ENCODE measurements around the gene C5orf34.

DNA sequence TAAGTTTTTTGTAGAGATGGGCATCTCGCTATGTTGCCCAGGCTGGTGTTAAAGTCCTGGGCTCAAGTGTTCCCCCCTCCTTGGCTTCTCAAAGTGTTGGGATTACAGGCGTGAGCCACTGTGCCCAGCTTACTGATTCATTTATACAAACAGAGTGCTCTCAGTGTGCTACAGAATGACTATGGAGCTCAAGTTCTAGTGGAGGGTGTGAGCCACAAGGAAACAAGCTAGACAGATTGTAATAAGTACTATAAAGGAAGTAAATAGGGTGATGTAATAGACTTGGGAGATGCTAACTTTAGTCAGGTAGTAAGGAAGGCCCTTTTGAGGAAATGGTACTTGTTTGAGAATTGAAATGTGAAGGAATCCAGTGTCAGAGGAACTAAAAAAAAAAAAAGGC, 29.5 kb downstream of the C5orf34 start:
- TF ChIP-seq, protein P1, sequence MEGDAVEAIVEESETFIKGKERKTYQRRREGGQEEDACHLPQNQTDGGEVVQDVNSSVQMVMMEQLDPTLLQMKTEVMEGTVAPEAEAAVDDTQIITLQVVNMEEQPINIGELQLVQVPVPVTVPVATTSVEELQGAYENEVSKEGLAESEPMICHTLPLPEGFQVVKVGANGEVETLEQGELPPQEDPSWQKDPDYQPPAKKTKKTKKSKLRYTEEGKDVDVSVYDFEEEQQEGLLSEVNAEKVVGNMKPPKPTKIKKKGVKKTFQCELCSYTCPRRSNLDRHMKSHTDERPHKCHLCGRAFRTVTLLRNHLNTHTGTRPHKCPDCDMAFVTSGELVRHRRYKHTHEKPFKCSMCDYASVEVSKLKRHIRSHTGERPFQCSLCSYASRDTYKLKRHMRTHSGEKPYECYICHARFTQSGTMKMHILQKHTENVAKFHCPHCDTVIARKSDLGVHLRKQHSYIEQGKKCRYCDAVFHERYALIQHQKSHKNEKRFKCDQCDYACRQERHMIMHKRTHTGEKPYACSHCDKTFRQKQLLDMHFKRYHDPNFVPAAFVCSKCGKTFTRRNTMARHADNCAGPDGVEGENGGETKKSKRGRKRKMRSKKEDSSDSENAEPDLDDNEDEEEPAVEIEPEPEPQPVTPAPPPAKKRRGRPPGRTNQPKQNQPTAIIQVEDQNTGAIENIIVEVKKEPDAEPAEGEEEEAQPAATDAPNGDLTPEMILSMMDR (IDR thresholded peaks at IDR 0.05), result no peak
- TF ChIP-seq POLR2AphosphoS5 (IDR thresholded peaks at IDR 0.05), result no peak

All from prostate gland (tissue), 2 donors.